T-helper 2 cell (primary cell): ENCODE measurements around the gene FEM1A.
"Not testable (repeated sequence)": the region's sequence is repeated elsewhere in the genome, so short reads cannot be mapped to it uniquely, and the experiment has no call there.

Experiments
- DNase-seq, 5 experiments: peaks; one replicate each; pipeline versions ENCODE4 v3.0.0 to v3.0.0-alpha.2; 2012 to 2022
- total RNA-seq, 2 donors: gene quantifications; one replicate each; lab custom pipeline; 2026; lab: John Stamatoyannopoulos, UW

Gene FEM1A
- 74.9 to 82.0 reads per million in 2 donors for total RNA-seq

GRCh38 chr19:4791183-4792018 lies at the start of gene FEM1A:
Gene FEM1A (plus strand): TSS chr19:4791734. CDS start chr19:4791855, 121 bp downstream.
- peak; percentile 96 to 100 (median 99) for DNase-seq

GRCh38 chr19:4742723-4743646 lies 48.5 kb upstream of the FEM1A start:
- DNase-seq, result no peak

GRCh38 chr19:4744451-4745174 lies 46.9 kb upstream of the FEM1A start:
- DNase-seq, result no peak

GRCh38 chr19:4745175-4745574 lies 46.4 kb upstream of the FEM1A start:
- not testable (repeated sequence) for DNase-seq

GRCh38 chr19:4745986-4746385 lies 45.5 kb upstream of the FEM1A start:
- DNase-seq, result no peak

GRCh38 chr19:4748185-4748584 lies 43.3 kb upstream of the FEM1A start:
- DNase-seq, result no peak

GRCh38 chr19:4748589-4748988 lies 42.9 kb upstream of the FEM1A start:
- no peak for DNase-seq

GRCh38 chr19:4749870-4750590 lies 41.5 kb upstream of the FEM1A start:
- no peak for DNase-seq

GRCh38 chr19:4754248-4754647 lies 37.3 kb upstream of the FEM1A start:
- peak in 1 of 5 experiments; percentile 18 for DNase-seq

GRCh38 chr19:4755459-4755858 lies 36.1 kb upstream of the FEM1A start:
- no peak for DNase-seq

- no peak for DNase-seq
Observed at GRCh38 chr19:4758082-4758481, 33.5 kb upstream of the FEM1A start.

GRCh38 chr19:4758659-4759058 lies 32.9 kb upstream of the FEM1A start:
- DNase-seq, result no peak

- peak; percentile 12 to 72 (median 33) for DNase-seq
Observed at GRCh38 chr19:4759388-4760284, 31.9 kb upstream of the FEM1A start.

GRCh38 chr19:4760285-4760650 lies 31.3 kb upstream of the FEM1A start:
- no peak for DNase-seq

- DNase-seq, result no peak
Observed at GRCh38 chr19:4763021-4763420, 28.5 kb upstream of the FEM1A start.

GRCh38 chr19:4764393-4764660 lies 27.2 kb upstream of the FEM1A start:
- DNase-seq, result no peak

- DNase-seq, result peak; percentile 51 to 74 (median 66)
Observed at GRCh38 chr19:4768934-4769777, 22.4 kb upstream of the FEM1A start.

GRCh38 chr19:4772566-4772965 lies 19.0 kb upstream of the FEM1A start:
- no peak for DNase-seq

- DNase-seq, result no peak
Observed at GRCh38 chr19:4773047-4773640, 18.4 kb upstream of the FEM1A start.

GRCh38 chr19:4774136-4774535 lies 17.4 kb upstream of the FEM1A start:
- DNase-seq, result no peak
